HEK293 (cell line): ENCODE data around the gene OSBP2.

Experiments used
- KLF9 ChIP-seq: fragments of 450-650 bp; formaldehyde crosslinking; IDR thresholded peaks from 2 replicates; pipeline ENCODE4 v1.5.1; 2016; ENCODE audit warnings: missing biosample characterization, missing genetic modification characterization, low read depth
- REPIN1 ChIP-seq: fragments of 450-650 bp; formaldehyde crosslinking; IDR thresholded peaks from 2 replicates; pipeline ENCODE4 v1.5.1; 2017; ENCODE audit warnings: missing biosample characterization, missing genetic modification characterization, low read depth
- SP7 ChIP-seq: fragments of 450-650 bp; formaldehyde crosslinking; IDR thresholded peaks from 2 replicates; pipeline ENCODE4 v1.5.1; 2016; ENCODE audit warnings: missing biosample characterization, missing genetic modification characterization
- ZNF138 ChIP-seq: fragments of 450-650 bp; formaldehyde crosslinking; IDR thresholded peaks from 2 replicates; pipeline ENCODE4 v1.5.1; 2016; ENCODE audit warnings: missing biosample characterization, missing genetic modification characterization, borderline replicate concordance
- ZNF24 ChIP-seq: fragments of 450-650 bp; formaldehyde crosslinking; IDR thresholded peaks from 2 replicates; pipeline ENCODE4 v1.5.1; 2016; ENCODE audit warnings: missing biosample characterization, missing genetic modification characterization
- ZNF248 ChIP-seq: fragments of 450-650 bp; formaldehyde crosslinking; IDR thresholded peaks from 2 replicates; pipeline ENCODE4 v1.5.1; 2017; ENCODE audit warnings: missing biosample characterization, missing genetic modification characterization
- ZNF274 ChIP-seq, 2 experiments: fragments of 200-500 bp in 1 of 2; fragments of 450-650 bp in 1 of 2; sonication (Bioruptor generic) in 1 of 2; formaldehyde crosslinking in 1 of 2; IDR thresholded peaks; 2 replicates each; pipeline versions ENCODE4 v1.5.1 to v1.6.1; 2014 to 2016; ENCODE audit warnings: borderline replicate concordance in 1 of 2, inconsistent platforms in 1 of 2, low read length in 1 of 2, missing biosample characterization in 1 of 2, missing genetic modification characterization in 1 of 2
- ZNF529 ChIP-seq: fragments of 450-650 bp; formaldehyde crosslinking; IDR thresholded peaks from 2 replicates; pipeline ENCODE4 v1.5.1; 2017; ENCODE audit warnings: missing genetic modification characterization, missing biosample characterization; ENCODE audit not compliant: insufficient replicate concordance
- ZNF837 ChIP-seq: fragments of 450-650 bp; formaldehyde crosslinking; IDR thresholded peaks from 2 replicates; pipeline ENCODE4 v1.5.1; 2016; ENCODE audit warnings: missing biosample characterization, missing genetic modification characterization
- TF ChIP-seq, protein P1 (sequence below): fragments of 450-650 bp; formaldehyde crosslinking; IDR thresholded peaks from 2 replicates; pipeline ENCODE4 v1.5.1; 2016; ENCODE audit warnings: missing biosample characterization, missing genetic modification characterization
- TF ChIP-seq, protein P2 (sequence below): fragments of 450-650 bp; formaldehyde crosslinking; IDR thresholded peaks from 2 replicates; pipeline ENCODE4 v1.5.1; 2016; ENCODE audit warnings: missing biosample characterization, missing genetic modification characterization
- TF ChIP-seq, protein P3 (sequence below): fragments of 450-650 bp; formaldehyde crosslinking; IDR thresholded peaks from 2 replicates; pipeline ENCODE4 v1.5.1; 2016; ENCODE audit warnings: missing biosample characterization, missing genetic modification characterization
- TF ChIP-seq, protein P4 (sequence below): fragments of 450-650 bp; formaldehyde crosslinking; IDR thresholded peaks from 2 replicates; pipeline ENCODE4 v1.5.1; 2016; ENCODE audit warnings: missing biosample characterization, missing genetic modification characterization
- TF ChIP-seq, protein P5 (sequence below): fragments of 450-650 bp; formaldehyde crosslinking; IDR thresholded peaks from 2 replicates; pipeline ENCODE4 v1.5.1; 2016; ENCODE audit warnings: missing biosample characterization, missing genetic modification characterization

DNA sequence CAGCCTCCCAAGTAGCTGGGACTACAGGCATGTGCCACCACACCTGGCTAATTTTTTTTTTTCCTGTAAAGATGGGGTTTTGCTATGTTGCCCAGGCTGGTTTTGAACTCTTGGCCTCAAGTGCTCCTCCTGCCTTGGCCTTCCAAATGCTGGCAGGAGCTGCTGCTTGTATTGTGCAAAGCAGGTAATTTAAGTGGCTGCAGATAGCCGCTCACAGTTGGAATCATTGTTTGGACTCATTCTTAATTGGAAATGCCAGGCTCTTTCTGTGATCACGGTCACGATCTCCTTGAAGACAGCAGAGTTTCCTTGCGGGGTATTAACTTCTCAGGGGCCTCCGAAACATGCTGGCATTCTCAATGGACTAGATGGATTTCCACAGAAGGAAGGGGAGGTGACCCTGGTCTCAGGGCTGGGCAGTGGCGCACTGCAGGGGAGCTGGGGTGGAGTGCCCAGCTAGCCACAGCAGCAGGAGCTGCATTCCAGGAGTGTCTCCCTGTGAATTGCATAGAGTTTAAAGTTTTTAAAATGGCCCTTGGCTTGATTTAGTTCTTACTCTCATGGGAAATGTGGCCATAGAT is 137.8 kb downstream of the OSBP2 start:
- TF ChIP-seq, protein P1, sequence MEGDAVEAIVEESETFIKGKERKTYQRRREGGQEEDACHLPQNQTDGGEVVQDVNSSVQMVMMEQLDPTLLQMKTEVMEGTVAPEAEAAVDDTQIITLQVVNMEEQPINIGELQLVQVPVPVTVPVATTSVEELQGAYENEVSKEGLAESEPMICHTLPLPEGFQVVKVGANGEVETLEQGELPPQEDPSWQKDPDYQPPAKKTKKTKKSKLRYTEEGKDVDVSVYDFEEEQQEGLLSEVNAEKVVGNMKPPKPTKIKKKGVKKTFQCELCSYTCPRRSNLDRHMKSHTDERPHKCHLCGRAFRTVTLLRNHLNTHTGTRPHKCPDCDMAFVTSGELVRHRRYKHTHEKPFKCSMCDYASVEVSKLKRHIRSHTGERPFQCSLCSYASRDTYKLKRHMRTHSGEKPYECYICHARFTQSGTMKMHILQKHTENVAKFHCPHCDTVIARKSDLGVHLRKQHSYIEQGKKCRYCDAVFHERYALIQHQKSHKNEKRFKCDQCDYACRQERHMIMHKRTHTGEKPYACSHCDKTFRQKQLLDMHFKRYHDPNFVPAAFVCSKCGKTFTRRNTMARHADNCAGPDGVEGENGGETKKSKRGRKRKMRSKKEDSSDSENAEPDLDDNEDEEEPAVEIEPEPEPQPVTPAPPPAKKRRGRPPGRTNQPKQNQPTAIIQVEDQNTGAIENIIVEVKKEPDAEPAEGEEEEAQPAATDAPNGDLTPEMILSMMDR (tag by site-specific recombination), result no peak
- TF ChIP-seq SP7 (no peak), ZNF248 (tag by site-specific recombination) (no peak), ZNF138 (tag by site-specific recombination) (no peak), REPIN1 (no peak), KLF9 (no peak), ZNF24 (tag by site-specific recombination) (no peak), ZNF837 (tag by site-specific recombination) (no peak), ZNF529 (tag by site-specific recombination) (no peak), ZNF274 (IDR thresholded peaks at IDR 0.05; ENCODE audit: low read length) (no peak), ZNF274 (tag by site-specific recombination; IDR thresholded peaks at IDR 0.05; ENCODE audit: borderline replicate concordance) (no peak)
- TF ChIP-seq, protein P2, sequence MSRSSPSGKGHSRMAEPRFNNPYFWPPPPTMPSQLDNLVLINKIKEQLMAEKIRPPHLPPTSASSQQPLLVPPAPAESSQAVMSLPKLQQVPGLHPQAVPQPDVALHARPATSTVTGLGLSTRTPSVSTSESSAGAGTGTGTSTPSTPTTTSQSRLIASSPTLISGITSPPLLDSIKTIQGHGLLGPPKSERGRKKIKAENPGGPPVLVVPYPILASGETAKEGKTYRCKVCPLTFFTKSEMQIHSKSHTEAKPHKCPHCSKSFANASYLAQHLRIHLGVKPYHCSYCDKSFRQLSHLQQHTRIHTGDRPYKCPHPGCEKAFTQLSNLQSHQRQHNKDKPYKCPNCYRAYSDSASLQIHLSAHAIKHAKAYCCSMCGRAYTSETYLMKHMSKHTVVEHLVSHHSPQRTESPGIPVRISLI (tag by site-specific recombination), result no peak
- TF ChIP-seq, protein P3, sequence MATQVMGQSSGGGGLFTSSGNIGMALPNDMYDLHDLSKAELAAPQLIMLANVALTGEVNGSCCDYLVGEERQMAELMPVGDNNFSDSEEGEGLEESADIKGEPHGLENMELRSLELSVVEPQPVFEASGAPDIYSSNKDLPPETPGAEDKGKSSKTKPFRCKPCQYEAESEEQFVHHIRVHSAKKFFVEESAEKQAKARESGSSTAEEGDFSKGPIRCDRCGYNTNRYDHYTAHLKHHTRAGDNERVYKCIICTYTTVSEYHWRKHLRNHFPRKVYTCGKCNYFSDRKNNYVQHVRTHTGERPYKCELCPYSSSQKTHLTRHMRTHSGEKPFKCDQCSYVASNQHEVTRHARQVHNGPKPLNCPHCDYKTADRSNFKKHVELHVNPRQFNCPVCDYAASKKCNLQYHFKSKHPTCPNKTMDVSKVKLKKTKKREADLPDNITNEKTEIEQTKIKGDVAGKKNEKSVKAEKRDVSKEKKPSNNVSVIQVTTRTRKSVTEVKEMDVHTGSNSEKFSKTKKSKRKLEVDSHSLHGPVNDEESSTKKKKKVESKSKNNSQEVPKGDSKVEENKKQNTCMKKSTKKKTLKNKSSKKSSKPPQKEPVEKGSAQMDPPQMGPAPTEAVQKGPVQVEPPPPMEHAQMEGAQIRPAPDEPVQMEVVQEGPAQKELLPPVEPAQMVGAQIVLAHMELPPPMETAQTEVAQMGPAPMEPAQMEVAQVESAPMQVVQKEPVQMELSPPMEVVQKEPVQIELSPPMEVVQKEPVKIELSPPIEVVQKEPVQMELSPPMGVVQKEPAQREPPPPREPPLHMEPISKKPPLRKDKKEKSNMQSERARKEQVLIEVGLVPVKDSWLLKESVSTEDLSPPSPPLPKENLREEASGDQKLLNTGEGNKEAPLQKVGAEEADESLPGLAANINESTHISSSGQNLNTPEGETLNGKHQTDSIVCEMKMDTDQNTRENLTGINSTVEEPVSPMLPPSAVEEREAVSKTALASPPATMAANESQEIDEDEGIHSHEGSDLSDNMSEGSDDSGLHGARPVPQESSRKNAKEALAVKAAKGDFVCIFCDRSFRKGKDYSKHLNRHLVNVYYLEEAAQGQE (tag by site-specific recombination), result no peak
- TF ChIP-seq, protein P4, sequence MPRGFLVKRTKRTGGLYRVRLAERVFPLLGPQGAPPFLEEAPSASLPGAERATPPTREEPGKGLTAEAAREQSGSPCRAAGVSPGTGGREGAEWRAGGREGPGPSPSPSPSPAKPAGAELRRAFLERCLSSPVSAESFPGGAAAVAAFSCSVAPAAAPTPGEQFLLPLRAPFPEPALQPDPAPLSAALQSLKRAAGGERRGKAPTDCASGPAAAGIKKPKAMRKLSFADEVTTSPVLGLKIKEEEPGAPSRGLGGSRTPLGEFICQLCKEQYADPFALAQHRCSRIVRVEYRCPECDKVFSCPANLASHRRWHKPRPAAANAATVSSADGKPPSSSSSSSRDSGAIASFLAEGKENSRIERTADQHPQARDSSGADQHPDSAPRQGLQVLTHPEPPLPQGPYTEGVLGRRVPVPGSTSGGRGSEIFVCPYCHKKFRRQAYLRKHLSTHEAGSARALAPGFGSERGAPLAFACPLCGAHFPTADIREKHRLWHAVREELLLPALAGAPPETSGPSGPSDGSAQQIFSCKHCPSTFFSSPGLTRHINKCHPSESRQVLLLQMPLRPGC (tag by site-specific recombination), result no peak
- TF ChIP-seq, protein P5, sequence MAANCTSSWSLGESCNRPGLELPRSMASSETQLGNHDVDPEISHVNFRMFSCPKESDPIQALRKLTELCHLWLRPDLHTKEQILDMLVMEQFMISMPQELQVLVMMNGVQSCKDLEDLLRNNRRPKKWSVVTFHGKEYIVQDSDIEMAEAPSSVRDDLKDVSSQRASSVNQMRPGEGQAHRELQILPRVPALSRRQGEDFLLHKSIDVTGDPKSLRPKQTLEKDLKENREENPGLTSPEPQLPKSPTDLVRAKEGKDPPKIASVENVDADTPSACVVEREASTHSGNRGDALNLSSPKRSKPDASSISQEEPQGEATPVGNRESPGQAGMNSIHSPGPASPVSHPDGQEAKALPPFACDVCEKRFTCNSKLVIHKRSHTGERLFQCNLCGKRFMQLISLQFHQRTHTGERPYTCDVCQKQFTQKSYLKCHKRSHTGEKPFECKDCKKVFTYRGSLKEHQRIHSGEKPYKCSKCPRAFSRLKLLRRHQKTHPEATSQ, result no peak
